ENCODE results near the gene ZXDA. TPM values are rescaled to one million over a fixed set of nuclear protein-coding genes. Genes with fewer than 3 reads are reported as not detected.

Gene ZXDA, protein sequence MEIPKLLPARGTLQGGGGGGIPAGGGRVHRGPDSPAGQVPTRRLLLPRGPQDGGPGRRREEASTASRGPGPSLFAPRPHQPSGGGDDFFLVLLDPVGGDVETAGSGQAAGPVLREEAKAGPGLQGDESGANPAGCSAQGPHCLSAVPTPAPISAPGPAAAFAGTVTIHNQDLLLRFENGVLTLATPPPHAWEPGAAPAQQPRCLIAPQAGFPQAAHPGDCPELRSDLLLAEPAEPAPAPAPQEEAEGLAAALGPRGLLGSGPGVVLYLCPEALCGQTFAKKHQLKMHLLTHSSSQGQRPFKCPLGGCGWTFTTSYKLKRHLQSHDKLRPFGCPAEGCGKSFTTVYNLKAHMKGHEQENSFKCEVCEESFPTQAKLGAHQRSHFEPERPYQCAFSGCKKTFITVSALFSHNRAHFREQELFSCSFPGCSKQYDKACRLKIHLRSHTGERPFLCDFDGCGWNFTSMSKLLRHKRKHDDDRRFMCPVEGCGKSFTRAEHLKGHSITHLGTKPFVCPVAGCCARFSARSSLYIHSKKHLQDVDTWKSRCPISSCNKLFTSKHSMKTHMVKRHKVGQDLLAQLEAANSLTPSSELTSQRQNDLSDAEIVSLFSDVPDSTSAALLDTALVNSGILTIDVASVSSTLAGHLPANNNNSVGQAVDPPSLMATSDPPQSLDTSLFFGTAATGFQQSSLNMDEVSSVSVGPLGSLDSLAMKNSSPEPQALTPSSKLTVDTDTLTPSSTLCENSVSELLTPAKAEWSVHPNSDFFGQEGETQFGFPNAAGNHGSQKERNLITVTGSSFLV
- 31.6 TPM for total RNA-seq

DNA sequence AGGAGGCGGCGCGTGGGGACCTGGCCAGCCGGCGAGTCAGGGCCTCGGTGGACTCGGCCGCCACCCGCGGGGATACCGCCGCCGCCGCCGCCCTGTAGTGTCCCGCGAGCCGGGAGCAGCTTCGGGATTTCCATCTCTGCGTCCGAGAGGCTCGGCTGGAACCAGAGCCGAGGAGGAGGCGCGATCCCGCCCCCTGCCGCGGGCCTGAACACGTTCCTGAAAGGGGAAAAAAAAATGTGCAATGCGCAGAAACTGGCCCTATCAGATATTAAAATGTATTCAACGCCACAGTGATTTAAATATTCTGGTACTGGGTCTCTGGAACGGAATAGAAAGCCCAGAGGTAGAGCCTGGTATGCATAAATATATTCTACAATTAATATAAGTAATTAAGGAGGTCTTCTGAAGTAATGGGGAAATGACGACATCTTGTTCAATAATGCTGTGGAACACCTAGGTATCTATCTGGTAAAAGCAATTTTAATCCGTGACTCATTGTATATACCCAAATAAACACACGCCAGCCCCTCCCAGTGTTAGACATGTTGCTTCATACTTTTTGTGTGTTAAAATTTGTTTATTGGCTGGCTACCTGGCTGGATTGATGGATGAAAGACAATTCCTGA, at the start of gene ZXDA:
Gene ZXDA, minus strand, starts transcription at position 172 of the 626 bp plus-strand sequence. Its CDS starts 38 bp downstream, at position 134.

Other genes starting within 250 kb of the ZXDA start
- 0.31 TPM for gene NLRP2B, start 230.2 kb downstream of the ZXDA start, total RNA-seq

Data from parietal lobe (tissue), 1 donor.